Activated naive CD8-positive, alpha-beta T cell treated with anti-CD3 and anti-CD28 coated beads, Interleukin-2, amount 50 U/mL, for 24 hours (primary cell): Measurements from ENCODE around the gene SMYD3.

Experiments used
- ATAC-seq: fragments of 150-1000 bp; cut with Tn5 transposase; one replicate; pipeline ENCODE4 v1.10.0; 2021
- DNase-seq: peaks from one replicate; pipeline ENCODE4 v3.0.0; 2021
- H3K27ac Mint-ChIP-seq: one replicate; pipeline ENCODE4 v1.8.0; 2021; ENCODE audit warnings: mild to moderate bottlenecking, mixed read lengths
- H3K27me3 Mint-ChIP-seq: one replicate; pipeline ENCODE4 v1.8.0; 2021; ENCODE audit warnings: mixed read lengths
- H3K36me3 Mint-ChIP-seq: one replicate; pipeline ENCODE4 v1.8.0; 2021; ENCODE audit warnings: low read depth, mixed read lengths
- H3K4me1 Mint-ChIP-seq: one replicate; pipeline ENCODE4 v1.8.0; 2021; ENCODE audit warnings: mixed read lengths
- H3K4me3 Mint-ChIP-seq: one replicate; pipeline ENCODE4 v1.8.0; 2021; ENCODE audit warnings: mild to moderate bottlenecking, moderate library complexity, mixed read lengths
- H3K9me3 Mint-ChIP-seq: one replicate; pipeline ENCODE4 v1.8.0; 2021; ENCODE audit warnings: mixed read lengths

SMYD3 gene

GRCh38 chr1:246270236-246270635, 236.8 kb downstream of the SMYD3 start:
- Mint-ChIP-seq H3K36me3 (peaks cover 17% of the 10 kb centered on the region), H3K4me3 (no peak overlapping the region), H3K27me3 (no peaks in the 10 kb centered on the region), H3K27ac (no peak overlapping the region), H3K4me1 (no peaks in the 10 kb centered on the region), H3K9me3 (peaks cover 8% of the 10 kb centered on the region)
- ATAC-seq (no peak), DNase-seq (no peak)

GRCh38 chr1:246269466-246269865, 237.6 kb downstream of the SMYD3 start:
- DNase-seq (no peak), ATAC-seq (no peak)
- H3K27me3 Mint-ChIP-seq: no peaks in the 10 kb centered on the region
- no peak overlapping the region for H3K27ac Mint-ChIP-seq
- no peaks in the 10 kb centered on the region for H3K4me1 Mint-ChIP-seq
- peaks cover 8% of the 10 kb centered on the region for H3K9me3 Mint-ChIP-seq
- peaks cover 17% of the 10 kb centered on the region for H3K36me3 Mint-ChIP-seq
- H3K4me3 Mint-ChIP-seq: no peak overlapping the region

GRCh38 chr1:246267896-246268295, 239.2 kb downstream of the SMYD3 start:
- Mint-ChIP-seq H3K4me3 (no peak overlapping the region), H3K27ac (no peak overlapping the region), H3K4me1 (no peaks in the 10 kb centered on the region), H3K9me3 (peaks cover 4% of the 10 kb centered on the region), H3K36me3 (peaks cover 12% of the 10 kb centered on the region), H3K27me3 (no peaks in the 10 kb centered on the region)
- no peak for DNase-seq
- no peak for ATAC-seq

DNA sequence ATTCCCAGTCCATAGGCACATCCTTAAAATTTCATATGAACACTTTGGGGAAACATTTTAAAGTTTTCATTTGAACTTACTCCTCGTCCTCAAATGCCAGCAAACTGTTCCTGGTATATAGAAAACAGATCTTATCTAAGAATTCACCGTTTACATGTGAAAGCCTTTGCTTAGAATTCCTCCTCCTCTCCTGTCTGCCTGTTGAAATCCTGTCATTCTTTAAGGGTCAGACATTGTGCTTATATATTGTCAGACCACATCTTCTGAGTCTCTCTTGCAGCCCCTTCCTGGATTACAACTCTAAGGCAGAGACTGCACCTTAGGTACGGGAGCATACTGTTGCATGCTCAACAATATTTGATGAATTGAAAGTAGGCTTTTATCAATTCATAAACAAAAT, 239.7 kb downstream of the SMYD3 start:
- H3K27me3 Mint-ChIP-seq: no peaks in the 10 kb centered on the region
- H3K4me1 Mint-ChIP-seq: no peaks in the 10 kb centered on the region
- peaks cover 4% of the 10 kb centered on the region for H3K9me3 Mint-ChIP-seq
- ATAC-seq (no peak), DNase-seq (no peak)
- H3K36me3 Mint-ChIP-seq: peaks cover 12% of the 10 kb centered on the region
- no peak overlapping the region for H3K27ac Mint-ChIP-seq
- no peak overlapping the region for H3K4me3 Mint-ChIP-seq

- Mint-ChIP-seq H3K27ac (no peak overlapping the region), H3K36me3 (peaks cover 9% of the 10 kb centered on the region), H3K9me3 (peaks cover 12% of the 10 kb centered on the region), H3K27me3 (no peaks in the 10 kb centered on the region), H3K4me3 (no peak overlapping the region), H3K4me1 (no peaks in the 10 kb centered on the region)
- no peak for ATAC-seq
- DNase-seq: no peak
These were observed 241.6 kb downstream of the SMYD3 start for GRCh38 chr1:246265481-246265880.

- H3K27ac Mint-ChIP-seq: no peak overlapping the region
- H3K4me3 Mint-ChIP-seq: no peak overlapping the region
- DNase-seq (no peak), ATAC-seq (no peak)
- peaks cover 13% of the 10 kb centered on the region for H3K36me3 Mint-ChIP-seq
- peaks cover 16% of the 10 kb centered on the region for H3K9me3 Mint-ChIP-seq
- no peaks in the 10 kb centered on the region for H3K27me3 Mint-ChIP-seq
- no peaks in the 10 kb centered on the region for H3K4me1 Mint-ChIP-seq
These were observed 244.8 kb downstream of the SMYD3 start for GRCh38 chr1:246262281-246262680.

GRCh38 chr1:246261639-246262038, 245.4 kb downstream of the SMYD3 start:
- DNase-seq (no peak), ATAC-seq (no peak)
- Mint-ChIP-seq H3K4me3 (no peak overlapping the region), H3K27ac (no peak overlapping the region), H3K36me3 (peaks cover 13% of the 10 kb centered on the region), H3K4me1 (no peaks in the 10 kb centered on the region), H3K27me3 (no peaks in the 10 kb centered on the region), H3K9me3 (peaks cover 16% of the 10 kb centered on the region)

GRCh38 chr1:246258250-246258649, 248.8 kb downstream of the SMYD3 start:
- ATAC-seq: no peak
- Mint-ChIP-seq H3K27me3 (no peaks in the 10 kb centered on the region), H3K9me3 (peaks cover 16% of the 10 kb centered on the region), H3K4me1 (no peaks in the 10 kb centered on the region), H3K36me3 (peaks cover 14% of the 10 kb centered on the region), H3K27ac (no peak overlapping the region), H3K4me3 (no peak overlapping the region)
- DNase-seq: no peak

DNA sequence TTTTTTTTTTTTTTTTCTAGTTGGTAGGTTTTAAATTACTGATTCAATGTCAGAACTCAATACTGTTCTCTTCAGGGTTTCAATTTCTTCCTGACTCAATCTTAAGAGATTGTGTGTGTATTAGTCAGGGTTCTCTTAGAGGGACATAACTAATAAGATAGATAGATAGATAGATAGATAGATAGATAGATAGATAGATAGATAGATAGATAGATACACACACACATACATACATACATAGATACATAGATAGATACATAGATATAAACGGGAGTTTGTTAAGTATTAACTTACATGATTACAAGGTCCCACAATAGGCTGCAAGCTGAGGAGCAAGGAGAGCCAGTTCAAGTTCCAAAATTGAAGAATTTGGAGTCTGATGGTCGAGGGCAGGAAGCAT, 251.3 kb downstream of the SMYD3 start:
- Mint-ChIP-seq H3K36me3 (peaks cover 7% of the 10 kb centered on the region), H3K27ac (no peak overlapping the region), H3K27me3 (no peaks in the 10 kb centered on the region), H3K4me1 (no peaks in the 10 kb centered on the region), H3K4me3 (no peak overlapping the region), H3K9me3 (peaks cover 8% of the 10 kb centered on the region)
- ATAC-seq (no peak), DNase-seq (no peak)

GRCh38 chr1:246254854-246255253, 252.2 kb downstream of the SMYD3 start:
- Mint-ChIP-seq H3K27me3 (no peaks in the 10 kb centered on the region), H3K4me3 (no peak overlapping the region), H3K27ac (no peak overlapping the region), H3K9me3 (peaks cover 10% of the 10 kb centered on the region), H3K36me3 (peaks cover 9% of the 10 kb centered on the region), H3K4me1 (no peaks in the 10 kb centered on the region)
- ATAC-seq (no peak), DNase-seq (no peak)

- Mint-ChIP-seq H3K27me3 (no peaks in the 10 kb centered on the region), H3K27ac (no peak overlapping the region), H3K4me1 (no peaks in the 10 kb centered on the region), H3K4me3 (no peak overlapping the region), H3K9me3 (peaks cover 25% of the 10 kb centered on the region), H3K36me3 (peaks cover 4% of the 10 kb centered on the region)
- no peak for DNase-seq
- ATAC-seq: no peak
These were observed 260.6 kb downstream of the SMYD3 start for GRCh38 chr1:246246430-246246829.

GRCh38 chr1:246245541-246245940, 261.5 kb downstream of the SMYD3 start:
- H3K4me1 Mint-ChIP-seq: no peaks in the 10 kb centered on the region
- H3K9me3 Mint-ChIP-seq: peaks cover 30% of the 10 kb centered on the region
- H3K27ac Mint-ChIP-seq: no peak overlapping the region
- H3K27me3 Mint-ChIP-seq: no peaks in the 10 kb centered on the region
- ATAC-seq (no peak), DNase-seq (no peak)
- H3K36me3 Mint-ChIP-seq: peaks cover 4% of the 10 kb centered on the region
- H3K4me3 Mint-ChIP-seq: no peak overlapping the region

GRCh38 chr1:246232126-246232525, 275.0 kb downstream of the SMYD3 start:
- ATAC-seq: no peak
- Mint-ChIP-seq H3K4me1 (no peaks in the 10 kb centered on the region), H3K9me3 (peaks cover 5% of the 10 kb centered on the region), H3K4me3 (no peak overlapping the region), H3K27me3 (no peaks in the 10 kb centered on the region), H3K27ac (no peak overlapping the region), H3K36me3 (peaks cover 3% of the 10 kb centered on the region)
- no peak for DNase-seq

DNA sequence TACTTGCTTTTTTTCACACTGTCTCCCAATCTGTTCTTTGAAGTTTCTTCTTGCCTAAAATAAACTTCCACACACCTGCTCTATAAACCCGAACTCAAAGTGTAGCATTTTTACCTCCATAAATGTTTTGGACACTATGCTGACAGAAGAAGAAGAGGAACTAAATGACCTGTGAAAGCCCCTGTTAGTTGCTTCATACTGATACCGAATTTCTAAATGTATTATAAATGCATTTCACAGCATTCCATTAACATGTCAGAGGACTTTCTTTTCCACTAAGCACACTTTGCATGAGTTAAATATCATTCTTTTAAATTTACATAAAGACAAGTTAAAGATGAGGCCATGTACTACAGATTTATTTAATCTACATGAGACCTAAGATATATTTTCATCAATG, 281.0 kb downstream of the SMYD3 start:
- no peak overlapping the region for H3K27ac Mint-ChIP-seq
- DNase-seq (no peak), ATAC-seq (no peak)
- no peaks in the 10 kb centered on the region for H3K4me1 Mint-ChIP-seq
- H3K27me3 Mint-ChIP-seq: no peaks in the 10 kb centered on the region
- H3K9me3 Mint-ChIP-seq: peaks cover 5% of the 10 kb centered on the region
- no peaks in the 10 kb centered on the region for H3K36me3 Mint-ChIP-seq
- H3K4me3 Mint-ChIP-seq: no peak overlapping the region

DNA sequence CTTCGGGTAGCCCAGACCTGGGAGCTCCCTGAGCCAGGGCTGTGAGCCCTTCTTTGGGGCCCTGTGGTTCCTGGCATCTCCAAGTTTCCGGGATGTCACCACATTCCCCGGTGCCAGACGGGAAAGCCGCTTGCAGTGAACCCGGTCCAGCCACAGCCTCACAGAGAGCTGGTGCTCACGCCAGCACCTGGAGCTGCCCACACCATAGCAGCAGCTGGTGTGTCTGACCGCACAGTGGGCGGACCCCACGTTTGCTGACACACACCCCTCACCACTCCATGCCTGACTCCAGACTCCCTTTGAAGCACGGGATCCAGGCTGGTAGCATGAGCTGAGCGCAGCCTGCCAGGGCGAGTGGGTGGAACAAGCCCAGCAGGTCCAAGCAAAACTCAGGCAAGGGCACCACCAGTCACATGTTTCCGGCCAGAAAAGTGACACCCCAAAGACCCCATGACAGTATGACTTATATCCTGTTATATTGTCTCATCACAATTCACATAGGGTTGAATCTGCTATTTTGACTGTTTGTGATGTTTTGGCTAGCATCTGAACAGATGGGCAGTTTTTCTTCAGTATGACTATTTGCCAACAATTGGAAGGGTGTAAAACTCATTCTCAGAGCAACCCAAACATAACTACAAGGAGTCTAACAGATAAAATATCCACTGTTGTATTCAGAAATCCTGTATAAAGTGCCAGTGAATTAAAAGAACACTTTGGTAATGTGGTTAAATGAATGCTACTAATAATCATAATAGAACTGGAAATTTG, 285.4 kb downstream of the SMYD3 start:
- no peak overlapping the region for H3K27ac Mint-ChIP-seq
- H3K9me3 Mint-ChIP-seq: no peaks in the 10 kb centered on the region
- no peaks in the 10 kb centered on the region for H3K27me3 Mint-ChIP-seq
- peaks cover 6% of the 10 kb centered on the region for H3K36me3 Mint-ChIP-seq
- no peak for DNase-seq
- no peak overlapping the region for H3K4me3 Mint-ChIP-seq
- ATAC-seq: no peak
- H3K4me1 Mint-ChIP-seq: no peaks in the 10 kb centered on the region
